Measurements from ENCODE around the gene PPIE. TPM values are rescaled to one million over a fixed set of nuclear protein-coding genes. Genes with fewer than 3 reads are reported as not detected.

The PPIE gene
- total RNA-seq, 1 donor from 2014 or later: 28.2 TPM

DNA sequence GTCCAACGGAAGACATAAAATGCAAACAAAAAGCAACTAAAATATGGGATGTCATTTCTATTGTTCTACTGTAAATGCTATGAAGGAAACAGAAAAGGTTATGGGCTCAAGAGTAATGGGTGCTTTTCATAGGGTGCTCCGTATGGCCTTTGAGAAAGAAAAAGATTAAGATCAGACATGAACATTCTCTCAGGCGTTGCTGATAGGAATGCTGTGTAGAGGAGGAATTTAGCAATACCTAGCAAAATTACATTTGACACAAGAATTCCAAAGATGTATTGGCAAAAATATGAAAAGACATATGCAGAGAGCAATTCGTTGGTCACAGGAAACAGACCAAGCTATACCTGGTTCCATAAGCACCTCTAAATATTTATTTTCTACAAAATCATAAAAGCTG lies 38.2 kb downstream of the PPIE start:
- DNase-seq (ENCODE audit: low spot score): no peak

DNA sequence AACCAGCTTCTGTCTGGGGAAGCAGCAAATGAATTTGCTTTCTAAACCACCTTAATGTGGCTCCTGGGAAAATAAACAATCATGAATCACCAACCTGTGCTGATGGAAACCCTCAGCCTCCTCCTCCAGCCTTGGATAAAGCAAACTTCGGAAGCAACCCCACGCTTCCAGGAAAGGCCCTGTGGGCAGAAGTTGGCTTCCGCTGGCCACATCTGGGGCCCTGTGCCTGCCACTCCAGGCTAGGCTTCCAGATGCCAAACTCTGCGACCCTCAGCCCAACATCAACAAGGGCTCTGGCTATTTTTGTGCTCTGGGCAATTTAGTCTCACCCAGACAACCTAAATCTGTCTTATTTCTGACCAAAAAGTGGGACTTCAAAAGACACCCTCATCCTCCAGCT lies 38.6 kb downstream of the PPIE start:
- DNase-seq (ENCODE audit: low spot score): peak; percentile 60

DNA sequence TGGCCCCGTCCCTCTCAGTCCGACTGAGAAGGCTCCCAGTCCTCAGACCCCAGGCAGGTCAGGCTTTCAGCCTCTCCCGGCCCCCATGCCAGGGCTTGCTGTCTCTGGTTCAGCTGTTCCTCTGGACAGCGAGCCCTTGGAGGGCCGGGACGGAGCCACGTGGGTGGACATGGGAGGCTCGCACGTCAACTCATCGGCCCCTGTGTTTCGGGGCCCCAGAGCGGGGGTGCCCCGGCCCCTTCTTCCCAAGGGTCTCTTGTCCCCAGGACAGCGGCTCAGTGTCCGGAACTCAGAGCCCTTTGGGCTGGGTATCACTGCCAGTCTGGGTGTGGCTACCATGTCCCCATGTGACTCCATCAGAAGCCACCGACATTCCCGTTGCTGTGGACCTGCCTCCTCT lies 39.2 kb downstream of the PPIE start:
- DNase-seq (ENCODE audit: low spot score): peak; percentile 86

DNA sequence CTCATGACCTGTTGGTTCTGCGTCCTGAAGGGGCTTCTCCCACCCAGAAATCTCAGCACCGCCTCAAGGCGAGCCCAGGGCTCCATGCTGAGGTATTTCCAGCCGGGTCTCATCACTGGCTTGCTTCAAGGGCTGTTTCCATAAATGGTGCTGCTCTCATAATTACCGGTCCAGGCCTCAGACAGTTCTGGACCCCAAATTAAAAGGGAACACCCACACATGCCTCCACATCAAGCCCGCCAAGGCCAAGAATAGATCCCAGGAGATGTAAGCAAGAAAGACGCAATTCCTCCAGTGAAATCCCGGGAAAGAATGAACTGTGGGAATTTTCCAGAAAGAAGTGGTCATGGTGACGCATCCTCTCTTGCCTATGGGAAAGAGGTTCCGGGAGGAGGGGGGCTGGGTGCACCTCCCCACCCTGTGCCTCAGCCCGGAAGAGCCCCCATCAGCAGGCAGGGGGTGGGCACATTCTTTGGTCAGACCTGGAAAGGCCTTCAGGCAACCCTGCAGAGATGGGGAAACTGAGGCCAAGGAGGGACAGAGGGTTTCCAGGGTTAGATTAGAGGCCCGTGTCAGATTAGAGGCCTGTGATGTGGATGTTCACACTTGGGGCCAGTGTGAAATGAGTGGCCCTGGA lies 39.9 kb downstream of the PPIE start:
- DNase-seq (ENCODE audit: low spot score): peak; percentile 35

DNA sequence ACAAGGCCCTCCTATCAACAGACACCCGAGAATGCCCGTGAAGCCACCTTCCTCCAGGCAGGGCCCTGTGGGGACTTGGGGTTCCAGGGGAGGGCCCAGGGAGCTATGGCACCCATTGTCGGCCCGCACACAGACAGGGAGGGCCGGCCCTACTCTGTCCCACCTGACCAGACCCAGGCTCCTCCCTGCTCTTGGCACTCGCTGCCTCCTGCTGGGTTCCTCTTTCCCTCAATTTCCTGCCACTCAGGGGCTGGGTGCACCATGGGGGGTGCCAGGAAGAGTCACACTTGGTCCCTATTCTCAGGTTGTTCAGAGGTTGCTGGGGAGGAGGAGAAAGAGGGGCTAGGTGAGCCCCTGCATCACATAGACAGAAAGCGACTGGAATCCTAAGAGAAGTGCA lies 40.5 kb downstream of the PPIE start:
- DNase-seq (ENCODE audit: low spot score): peak; percentile 59

DNA sequence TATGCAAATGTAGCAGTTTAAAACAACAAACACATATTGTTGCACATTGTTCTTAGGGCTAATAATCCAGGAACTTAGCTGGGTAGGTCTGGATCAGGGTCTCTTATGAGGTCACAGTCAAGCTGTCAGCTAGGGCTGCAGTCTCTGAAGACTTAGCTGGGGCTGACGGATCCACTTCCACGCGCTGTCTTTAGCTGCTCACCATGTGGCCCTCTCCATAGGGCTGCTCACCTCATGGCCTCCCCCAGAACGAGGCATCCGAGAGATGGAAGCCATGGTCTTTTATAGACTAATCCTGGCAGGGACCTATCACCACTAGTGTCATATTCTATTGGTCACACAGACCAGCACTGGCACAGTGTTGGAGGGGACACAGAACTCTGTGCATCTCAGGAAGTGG lies 41.1 kb downstream of the PPIE start:
- peak; percentile 35 for DNase-seq (ENCODE audit: low spot score)

DNA sequence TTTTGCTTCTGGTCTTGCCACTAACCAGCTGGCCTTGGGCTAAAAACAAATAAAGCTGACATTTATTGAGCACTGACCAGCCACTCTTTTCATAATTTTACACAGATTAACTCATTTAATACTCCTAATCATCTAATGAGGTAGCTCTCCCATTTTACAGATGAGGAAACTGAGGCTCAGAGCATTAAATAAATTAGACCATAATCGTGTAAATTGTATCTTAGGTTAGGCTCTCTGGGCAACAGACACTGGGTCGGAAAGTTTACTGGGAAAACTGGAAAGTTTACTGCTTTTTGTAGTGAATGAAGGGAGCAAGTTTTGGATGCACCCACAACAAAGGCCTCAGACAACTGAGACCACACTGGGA lies 42.6 kb downstream of the PPIE start:
- DNase-seq (ENCODE audit: low spot score): no peak

DNA sequence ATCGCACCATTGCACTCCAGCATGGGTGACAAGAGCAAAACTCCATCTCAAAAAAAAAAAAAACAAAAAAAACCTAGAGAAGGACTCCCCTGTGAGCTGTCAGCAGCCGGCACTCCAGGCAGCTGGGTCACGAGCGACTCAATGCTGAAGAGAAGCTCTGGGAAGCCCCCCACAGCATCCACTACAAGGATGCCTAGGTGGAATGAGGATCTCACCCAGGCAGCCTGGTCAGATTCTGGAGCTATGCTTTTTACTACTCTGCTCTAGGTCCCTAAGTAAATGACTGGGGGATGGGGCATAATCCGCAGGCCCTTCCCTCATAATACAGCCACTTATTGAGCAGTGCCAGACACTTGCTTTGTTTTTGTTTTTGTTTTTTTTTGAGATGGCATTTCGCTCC lies 43.4 kb downstream of the PPIE start:
- peak; percentile 51 for DNase-seq (ENCODE audit: low spot score)

DNA sequence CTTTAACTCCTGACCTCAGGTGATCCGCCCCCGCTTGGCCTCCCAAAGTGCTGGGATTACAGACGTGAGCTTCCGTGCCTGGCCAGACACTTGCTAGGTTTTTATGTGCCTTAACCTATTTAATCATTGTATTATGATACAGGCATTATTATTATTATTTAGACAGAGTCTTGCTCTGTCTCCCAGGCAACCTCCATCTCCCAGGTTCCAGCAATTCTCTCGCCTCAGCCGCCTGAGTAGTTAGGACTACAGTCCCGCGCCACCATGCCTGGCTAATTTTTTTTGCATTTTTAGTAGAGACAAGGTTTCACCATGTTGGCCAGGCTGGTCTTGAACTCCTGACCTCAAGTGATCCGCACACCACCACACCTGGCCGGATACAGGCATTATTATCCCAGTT lies 44.0 kb downstream of the PPIE start:
- peak; percentile 51 for DNase-seq (ENCODE audit: low spot score)

DNA sequence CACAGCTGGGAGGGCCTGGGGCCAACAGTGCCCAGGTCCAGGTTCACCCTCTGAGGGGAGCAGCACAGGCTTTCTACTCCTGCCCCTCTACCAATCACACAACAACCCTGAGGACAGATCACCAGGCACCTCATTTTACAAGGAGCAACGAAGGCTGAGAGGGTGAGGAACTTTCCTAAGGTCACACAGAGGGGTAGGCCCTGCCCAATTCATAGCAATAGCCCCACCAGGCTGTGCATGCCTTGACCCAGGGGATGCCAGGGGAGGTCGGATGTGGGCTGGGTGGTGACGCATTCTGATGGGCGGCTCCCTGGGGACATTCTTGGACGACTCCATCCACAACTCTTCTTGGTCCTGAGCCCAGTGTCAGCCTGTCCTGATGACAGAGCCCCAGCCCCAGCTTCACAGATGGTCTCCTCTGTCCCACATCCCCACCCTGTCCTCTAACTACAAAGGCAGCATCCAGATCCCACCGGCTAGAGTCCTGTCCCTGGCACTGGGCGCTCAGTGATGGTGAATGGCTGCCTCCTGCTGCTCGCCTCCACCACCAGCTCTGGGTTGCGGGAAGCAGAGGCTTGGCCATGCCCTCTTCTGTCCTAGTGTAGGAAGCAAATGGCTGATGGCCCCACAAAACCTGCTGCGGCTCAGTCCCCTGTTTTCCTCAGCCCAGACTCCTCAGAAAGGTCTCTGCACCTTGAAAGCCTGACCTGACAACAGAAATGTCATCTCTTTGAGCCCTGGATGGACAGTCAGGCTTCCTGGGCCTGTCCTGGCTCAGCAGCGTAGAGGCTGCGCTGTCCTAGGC lies 47.8 kb downstream of the PPIE start:
- peak; percentile 60 for DNase-seq (ENCODE audit: low spot score)

DNA sequence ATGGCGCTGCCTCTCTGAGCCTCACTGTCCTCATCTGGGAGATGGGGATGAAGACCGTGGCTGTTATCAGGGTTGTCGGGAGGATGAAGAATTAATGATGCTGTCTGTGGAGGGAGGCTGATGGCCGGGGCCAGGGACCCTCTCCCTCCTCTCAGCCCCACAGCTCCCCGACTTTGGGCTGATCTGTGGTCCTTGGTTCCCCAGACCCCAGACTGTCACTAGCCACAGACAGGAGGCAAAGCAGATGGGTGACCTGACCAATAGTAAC lies 48.4 kb downstream of the PPIE start:
- peak; percentile 57 for DNase-seq (ENCODE audit: low spot score)

DNA sequence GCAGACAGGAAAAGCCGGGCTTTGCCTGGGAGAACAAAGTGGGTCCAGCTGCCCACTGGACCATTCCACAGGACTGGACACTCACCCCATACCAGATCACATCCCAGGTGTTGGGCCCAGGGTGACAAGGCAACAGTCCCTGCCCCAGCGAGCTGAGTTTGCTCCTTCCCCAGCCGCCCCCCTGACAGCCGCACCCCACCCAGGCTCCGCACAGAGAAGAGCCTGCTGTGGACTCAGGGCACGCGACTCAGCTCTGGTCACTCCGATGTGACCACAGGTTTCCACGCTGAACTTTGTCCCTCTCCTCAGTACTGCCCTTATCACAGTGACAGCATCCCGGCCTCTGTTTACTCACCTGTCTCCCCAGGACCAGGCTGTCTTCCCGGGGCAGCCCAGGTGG lies 48.8 kb downstream of the PPIE start:
- peak; percentile 88 for DNase-seq (ENCODE audit: low spot score)

DNA sequence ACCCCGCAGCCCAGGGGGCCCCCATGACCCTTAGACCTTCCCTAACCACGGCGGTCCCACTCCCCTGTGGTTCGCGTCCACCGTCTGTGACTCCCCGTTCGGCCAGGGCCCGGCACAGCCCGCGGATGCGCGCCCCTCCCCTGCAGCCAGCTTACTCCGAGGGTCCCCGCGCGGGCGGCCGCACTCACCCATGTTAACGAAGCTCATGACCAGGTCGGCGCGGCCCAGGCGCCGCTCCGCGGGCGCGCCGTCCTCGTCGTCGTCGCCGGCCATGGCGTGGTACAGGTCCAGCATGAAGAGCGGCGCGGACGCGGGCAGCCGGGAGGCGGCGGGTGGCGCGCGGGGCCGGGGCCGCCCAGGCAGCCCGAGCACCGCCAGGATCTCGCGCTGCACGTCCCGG lies 49.3 kb downstream of the PPIE start:
- peak; percentile 68 for DNase-seq (ENCODE audit: low spot score)

DNA sequence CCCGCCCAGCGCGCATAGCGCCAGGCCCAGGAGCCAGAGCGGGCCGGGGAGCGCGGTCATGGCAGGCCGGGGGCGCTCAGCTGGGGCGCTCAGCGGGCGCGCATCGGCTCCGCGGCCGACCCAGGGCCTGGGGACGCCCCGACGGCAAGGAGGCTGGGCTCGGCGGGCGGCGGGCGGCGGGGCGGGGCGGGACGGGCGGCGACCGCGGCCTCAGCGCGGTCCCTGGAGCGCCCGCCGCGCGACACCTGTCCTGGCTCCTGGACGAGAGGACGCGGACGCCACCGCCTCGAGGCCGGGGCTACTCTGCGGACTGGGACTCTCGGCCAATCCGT lies 49.7 kb downstream of the PPIE start:
- DNase-seq (ENCODE audit: low spot score): no peak

DNA sequence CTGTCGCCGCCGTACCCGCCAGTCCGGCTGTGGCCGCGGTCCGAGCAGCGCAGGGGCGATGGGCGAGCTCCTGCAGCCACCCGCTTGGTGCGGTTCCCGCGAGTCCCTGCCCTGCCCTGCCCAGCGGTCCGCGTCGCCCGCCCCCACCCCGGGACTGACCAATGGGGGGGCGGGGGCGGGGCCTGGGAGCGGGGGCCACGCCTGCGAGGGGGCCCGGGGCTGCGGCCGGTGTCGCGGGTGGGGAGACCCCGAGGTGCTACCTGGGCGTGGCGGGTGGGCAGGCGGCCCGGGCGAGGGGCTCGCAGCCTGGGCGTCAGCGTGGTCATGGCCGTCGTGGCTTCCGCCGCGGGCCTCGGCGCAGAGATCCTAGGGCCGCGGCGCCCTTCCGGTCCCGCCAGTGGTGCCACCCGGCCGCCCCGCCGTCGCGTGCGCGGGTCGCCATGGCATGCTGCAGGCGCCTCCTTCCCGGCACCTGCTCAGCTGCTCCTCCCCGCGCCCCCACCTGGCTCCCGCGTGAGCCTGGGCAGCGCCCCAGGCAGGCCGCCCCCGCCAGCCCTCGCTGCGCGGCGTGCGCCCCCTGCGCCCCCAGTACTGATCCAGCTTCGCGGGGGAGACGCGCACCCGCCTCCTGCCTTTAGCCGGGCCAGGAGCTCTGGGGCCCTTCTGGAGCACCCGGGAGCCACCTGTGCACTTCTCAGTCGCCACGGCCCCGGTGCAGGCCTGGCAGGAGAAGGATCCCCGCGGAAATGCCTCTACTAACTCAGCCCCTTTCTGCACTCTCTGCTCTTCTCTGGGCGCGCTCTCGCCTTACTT lies 50.3 kb downstream of the PPIE start, which contains the start of gene BMP8B:
BMP8B (minus strand) TSS at position 108 of the 813 bp plus-strand sequence. CDS start 380 bp downstream, outside the sequence.
- DNase-seq (ENCODE audit: low spot score): peak; percentile 89

DNA sequence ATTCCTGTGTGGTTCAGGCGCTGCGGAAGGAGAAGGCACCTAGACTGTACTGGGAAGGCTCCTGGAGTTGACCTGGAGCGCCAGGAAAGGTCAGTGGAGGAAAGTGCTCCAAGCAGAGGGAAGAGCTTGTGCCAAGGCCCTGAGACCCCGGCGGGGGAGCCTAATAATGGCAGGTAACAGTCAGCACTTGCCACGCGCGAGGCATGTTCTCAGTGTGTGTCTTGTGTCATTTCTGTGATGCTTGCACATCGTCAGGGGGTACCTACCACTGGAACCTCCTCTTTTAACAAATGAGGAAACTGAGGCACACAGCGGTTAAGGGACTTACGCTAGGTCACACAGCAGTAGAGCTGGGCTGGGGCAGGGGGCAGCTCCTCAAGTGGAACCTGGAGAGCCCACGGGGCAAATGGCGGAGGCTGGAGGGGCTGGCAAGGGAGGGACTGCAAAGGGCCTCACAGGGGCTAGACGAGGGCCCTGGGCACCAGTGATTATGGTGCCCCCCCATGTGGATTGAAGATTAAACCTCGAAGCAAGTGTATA lies 51.0 kb downstream of the PPIE start:
- peak; percentile 73 for DNase-seq (ENCODE audit: low spot score)

DNA sequence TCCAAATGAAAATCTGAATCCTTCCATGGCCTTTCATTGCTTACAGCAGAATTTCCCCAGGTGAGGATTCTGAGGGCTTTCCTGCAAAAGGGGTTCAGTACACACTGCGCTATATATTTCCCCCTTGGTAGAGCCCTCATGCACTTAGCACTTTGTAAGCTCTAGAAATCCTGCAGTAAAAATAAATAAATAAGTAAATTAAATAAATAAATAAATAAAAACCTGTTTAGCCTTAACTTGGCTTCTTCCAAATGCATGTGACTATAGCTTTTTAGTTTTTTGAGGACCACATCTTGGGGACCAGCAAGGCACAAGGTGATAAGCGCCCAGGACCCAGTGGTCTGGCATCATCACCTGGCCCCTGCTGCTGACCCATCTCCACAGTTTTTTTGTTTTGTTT lies 53.2 kb downstream of the PPIE start:
- no peak for DNase-seq (ENCODE audit: low spot score)

DNA sequence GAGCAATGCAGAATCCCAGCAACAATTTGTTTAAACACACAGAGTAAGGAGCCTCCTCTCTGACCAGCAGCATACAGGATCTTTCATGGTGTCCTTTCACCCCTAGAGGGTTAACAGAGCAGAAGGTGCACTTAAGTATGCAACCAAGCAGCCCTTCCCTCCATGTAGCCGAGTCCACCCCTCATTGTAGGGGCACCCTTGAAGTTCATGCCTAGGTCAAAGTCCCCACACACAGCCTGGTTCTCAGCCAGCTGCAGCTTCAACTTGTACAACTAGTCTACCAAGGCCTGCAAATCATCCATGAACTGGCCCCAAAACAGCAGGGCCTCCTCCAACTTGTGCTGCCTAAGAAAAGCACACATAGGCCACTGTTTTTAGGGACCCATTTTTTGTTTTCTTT lies 57.0 kb downstream of the PPIE start:
- DNase-seq (ENCODE audit: low spot score): peak; percentile 41

DNA sequence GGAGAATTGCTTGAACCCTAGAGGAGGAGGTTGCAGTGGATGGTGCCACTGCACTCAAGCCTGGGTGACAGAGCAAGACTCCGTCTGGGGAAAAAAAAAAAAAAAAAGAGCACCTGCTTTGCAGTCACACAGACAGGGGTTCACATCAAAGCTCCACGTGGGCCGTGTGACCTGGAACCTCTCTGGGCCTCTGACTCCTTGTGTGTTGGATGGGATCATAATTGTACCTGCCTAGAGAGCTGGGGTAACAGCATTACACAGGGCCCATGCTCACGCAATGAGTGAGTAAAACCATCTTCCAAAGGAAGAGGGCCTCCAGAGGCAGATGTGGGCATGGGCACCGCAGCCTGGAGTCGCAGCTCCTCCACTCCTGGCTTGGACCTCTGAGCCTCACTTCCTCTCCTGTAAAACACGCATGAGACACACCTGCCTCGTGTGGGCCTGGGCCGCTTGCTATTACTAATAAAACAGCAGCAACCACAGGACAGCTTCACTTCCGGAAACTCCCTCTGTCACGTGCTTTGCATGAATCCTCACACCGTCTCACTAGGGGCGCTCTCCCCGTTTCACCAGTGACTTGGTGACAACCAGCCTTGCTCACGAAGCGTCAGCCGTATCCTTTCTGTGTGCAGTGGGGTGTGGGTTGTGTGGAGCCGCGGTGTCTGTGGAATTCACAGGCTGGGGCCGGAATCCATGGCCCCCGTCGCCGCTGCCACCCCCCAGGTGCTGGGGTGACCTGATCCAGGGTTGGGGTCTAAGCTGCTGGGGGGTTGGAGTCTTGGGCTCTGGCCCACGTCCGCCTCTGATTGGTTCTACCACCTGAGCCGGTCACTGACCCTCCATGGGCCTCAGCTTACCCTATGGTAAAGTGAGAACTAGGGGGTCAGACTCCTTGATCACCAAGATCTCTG lies 60.4 kb downstream of the PPIE start:
- peak; percentile 90 for DNase-seq (ENCODE audit: low spot score)

DNA sequence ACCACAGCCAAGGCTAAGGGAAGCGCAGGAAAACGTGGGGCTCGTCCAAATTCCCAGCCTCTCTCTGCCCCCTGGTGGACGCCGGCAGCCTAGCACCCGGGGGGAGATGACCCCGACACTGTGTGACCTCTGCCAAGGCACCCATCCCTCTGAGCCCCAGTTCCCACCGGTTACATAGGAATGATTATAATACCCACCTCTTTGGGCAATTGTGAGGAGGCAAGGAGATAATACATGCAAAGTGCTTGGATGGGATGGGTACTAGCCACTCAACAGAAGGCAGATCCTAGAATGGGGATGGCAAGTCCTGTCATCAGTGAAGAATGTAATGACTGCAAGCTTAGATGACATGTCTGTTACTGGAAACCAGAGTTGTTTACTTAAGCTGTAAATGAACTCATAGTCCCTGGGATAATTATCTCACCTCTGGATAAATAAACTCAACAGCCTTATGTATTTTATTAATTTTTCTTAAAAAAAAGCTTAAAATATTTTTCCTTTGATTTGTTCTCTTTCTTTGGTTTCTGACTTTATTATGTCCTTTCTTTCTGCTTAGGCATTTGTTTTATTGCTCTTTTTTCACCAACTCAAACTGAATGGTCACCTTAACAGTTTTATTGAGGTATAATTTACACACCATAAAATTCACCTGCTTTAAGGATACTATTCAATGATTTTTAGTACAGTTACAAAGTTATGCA lies 61.2 kb downstream of the PPIE start:
- peak; percentile 92 for DNase-seq (ENCODE audit: low spot score)

DNA sequence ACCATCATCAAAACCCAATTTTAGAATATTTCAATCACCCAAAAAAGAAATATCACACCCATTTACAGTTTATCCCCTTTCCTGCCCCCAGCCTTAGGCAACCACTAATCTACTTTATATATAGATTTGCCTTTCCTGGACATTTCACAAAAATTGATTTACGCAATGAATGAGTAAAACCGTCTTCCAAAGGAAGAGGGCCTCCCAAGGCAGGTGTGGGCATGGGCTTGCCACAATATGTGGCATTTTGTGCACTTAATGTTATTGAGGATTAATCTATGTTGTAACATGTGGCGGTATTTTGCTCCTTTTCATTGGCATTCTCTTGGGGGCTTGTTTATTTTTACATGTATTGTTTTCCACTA lies 61.8 kb downstream of the PPIE start:
- DNase-seq (ENCODE audit: low spot score): peak; percentile 14

Measured in mesenteric fat pad (tissue), 1 donor.